Caco-2 (cell line): Measurements from ENCODE around the gene GRM5. TPM values are rescaled to one million over a fixed set of nuclear protein-coding genes. Genes with fewer than 3 reads are reported as not detected.
"Not testable (repeated sequence)": the region's sequence is repeated elsewhere in the genome, so short reads cannot be mapped to it uniquely, and the experiment has no call there.

ENCODE experiments used
- BruUV-seq: library from RNA; stranded (reverse); fragments of 400-500 nt; replicated peaks from 2 replicates; lab custom pipeline; 2021; lab: Mats Ljungman, UMichigan
- CTCF ChIA-PET: fragments of 300-600 bp; sonication (Branson Sonifier 250); formaldehyde crosslinking; loops from one replicate; lab custom pipeline; 2022; ENCODE audit warnings: antibody characterized with exemption; lab: Charles Lee
- POLR2A ChIA-PET: fragments of 300-600 bp; sonication (Branson Sonifier 250); formaldehyde crosslinking; loops from one replicate; lab custom pipeline; 2022; ENCODE audit warnings: antibody characterized with exemption; lab: Charles Lee
- DNase-seq, 2 experiments: peaks; one replicate each; pipeline versions ENCODE4 v3.0.0 to v3.0.0-alpha.2; 2020 to 2022
- H3K27me3 ChIP-seq: replicated peaks from 2 replicates; pipeline ENCODE4 v1.6.0; 2011; ENCODE audit warnings: low read length; ENCODE audit not compliant: control insufficient read depth, insufficient read depth
- H3K36me3 ChIP-seq: 2 replicates; pipeline ENCODE4 v1.5.1; 2011; ENCODE audit warnings: low read length; ENCODE audit not compliant: control insufficient read depth, insufficient read depth
- H3K4me1 ChIP-seq: fragments of 250-450 bp; sonication (Bioruptor Pico); 2 replicates; pipeline ENCODE4 v1.5.1; 2020; ENCODE audit warnings: mild to moderate bottlenecking
- H3K4me3 ChIP-seq: 2 replicates; pipeline ENCODE4 v1.5.1; 2011; ENCODE audit warnings: low read depth, mild to moderate bottlenecking, control low read depth, low read length
- H3K9me3 ChIP-seq: fragments of 250-450 bp; sonication (Bioruptor Pico); 2 replicates; pipeline ENCODE4 v1.5.1; 2020; ENCODE audit warnings: mild to moderate bottlenecking, moderate library complexity
- H3K27ac Mint-ChIP-seq: one replicate; pipeline ENCODE4 v1.8.0; 2022; ENCODE audit warnings: mixed read lengths; ENCODE audit not compliant: unreplicated experiment
- H3K27me3 Mint-ChIP-seq: one replicate; pipeline ENCODE4 v1.8.0; 2022; ENCODE audit warnings: mixed read lengths; ENCODE audit not compliant: insufficient read depth, unreplicated experiment
- H3K36me3 Mint-ChIP-seq: one replicate; pipeline ENCODE4 v1.8.0; 2022; ENCODE audit warnings: mild to moderate bottlenecking, mixed read lengths; ENCODE audit not compliant: insufficient read depth, unreplicated experiment
- H3K4me1 Mint-ChIP-seq: one replicate; pipeline ENCODE4 v1.8.0; 2022; ENCODE audit warnings: low read depth, mixed read lengths; ENCODE audit not compliant: unreplicated experiment
- H3K4me3 Mint-ChIP-seq: one replicate; pipeline ENCODE4 v1.8.0; 2022; ENCODE audit warnings: mild to moderate bottlenecking, moderate library complexity, mixed read lengths; ENCODE audit not compliant: unreplicated experiment
- H3K9me3 Mint-ChIP-seq: one replicate; pipeline ENCODE4 v1.8.0; 2022; ENCODE audit warnings: mixed read lengths; ENCODE audit not compliant: unreplicated experiment
- intact Hi-C: fragments of 100-400 bp; cut with micrococcal nuclease; formaldehyde crosslinking; loops from one replicate; pipeline ENCODE4 v1.10.0; 2022; ENCODE audit not compliant: unreplicated experiment
- total RNA-seq: library from RNA; stranded (reverse); gene quantifications from 2 replicates; pipeline ENCODE4 v1.2.3, GENCODE V29; 2022
- TF ChIP-seq, protein P1 (sequence below), 2 experiments: fragments of 200-600 bp in 1 of 2; IDR thresholded peaks; 1 replicate in 1 of 2; 2 replicates in 1 of 2; pipeline versions ENCODE4 v1.5.1 to v1.8.0; 2011 to 2022; ENCODE audit warnings: antibody characterized with exemption in 1 of 2, control low read depth in 1 of 2, inconsistent platforms in 1 of 2, low read depth in 1 of 2, low read length in 1 of 2, mild to moderate bottlenecking in 1 of 2, moderate library complexity in 1 of 2; ENCODE audit not compliant: insufficient read depth in 1 of 2, severe bottlenecking in 1 of 2, unreplicated experiment in 1 of 2

The GRM5 gene
- total RNA-seq, 1 experiment from 2014 or later, result not detected

DNA sequence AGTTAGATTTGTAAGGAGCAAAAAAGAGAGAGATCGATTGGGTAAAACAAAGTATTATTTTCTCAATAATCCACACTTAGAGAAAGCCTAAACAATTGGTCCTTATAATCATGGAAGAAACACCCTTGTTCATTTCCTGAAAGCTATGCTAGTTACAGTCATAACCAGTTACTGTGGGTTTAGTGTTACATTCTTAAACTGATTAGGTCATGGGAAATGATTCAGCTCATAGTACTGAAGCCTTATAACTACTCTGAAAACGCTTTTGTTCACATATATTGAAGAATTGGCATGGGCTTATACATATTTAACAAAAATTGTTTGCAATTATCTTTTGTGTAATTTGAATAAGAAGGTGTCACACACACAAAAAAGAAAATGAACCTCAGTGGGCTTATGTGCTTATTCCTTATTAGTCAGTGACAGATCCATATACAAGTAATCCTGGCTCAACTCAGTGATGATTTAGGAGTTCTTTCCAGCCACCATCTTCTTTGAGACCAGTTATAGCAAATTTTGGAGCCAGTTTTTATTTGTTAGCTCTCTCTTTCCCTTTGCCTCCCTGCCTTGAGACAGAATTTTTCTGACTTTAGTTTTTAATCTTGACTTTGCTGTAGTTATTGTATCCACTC is 529.8 kb downstream of the GRM5 start:
- BruUV-seq, result no TSS peak
- Mint-ChIP-seq H3K4me3 (no peak overlapping the region), H3K27ac (no peak overlapping the region), H3K27me3 (peaks cover 3% of the 10 kb centered on the region), H3K4me1 (no peaks in the 10 kb centered on the region), H3K36me3 (no peaks in the 10 kb centered on the region), H3K9me3 (no peaks in the 10 kb centered on the region)
- CTCF ChIA-PET, result interaction anchor here (1.0 kb wide), 1 partner anchor 10 kb away, joined by 3 read pairs; no protein-coding TSS in a partner anchor
- intact Hi-C loops, result no loop called here
- Histone ChIP-seq H3K4me1 (no peaks in the 10 kb centered on the region), H3K27me3 (no peaks in the 10 kb centered on the region), H3K9me3 (no peaks in the 10 kb centered on the region), H3K36me3 (no peaks in the 10 kb centered on the region), H3K4me3 (no peak overlapping the region)
- TF ChIP-seq, protein P1, sequence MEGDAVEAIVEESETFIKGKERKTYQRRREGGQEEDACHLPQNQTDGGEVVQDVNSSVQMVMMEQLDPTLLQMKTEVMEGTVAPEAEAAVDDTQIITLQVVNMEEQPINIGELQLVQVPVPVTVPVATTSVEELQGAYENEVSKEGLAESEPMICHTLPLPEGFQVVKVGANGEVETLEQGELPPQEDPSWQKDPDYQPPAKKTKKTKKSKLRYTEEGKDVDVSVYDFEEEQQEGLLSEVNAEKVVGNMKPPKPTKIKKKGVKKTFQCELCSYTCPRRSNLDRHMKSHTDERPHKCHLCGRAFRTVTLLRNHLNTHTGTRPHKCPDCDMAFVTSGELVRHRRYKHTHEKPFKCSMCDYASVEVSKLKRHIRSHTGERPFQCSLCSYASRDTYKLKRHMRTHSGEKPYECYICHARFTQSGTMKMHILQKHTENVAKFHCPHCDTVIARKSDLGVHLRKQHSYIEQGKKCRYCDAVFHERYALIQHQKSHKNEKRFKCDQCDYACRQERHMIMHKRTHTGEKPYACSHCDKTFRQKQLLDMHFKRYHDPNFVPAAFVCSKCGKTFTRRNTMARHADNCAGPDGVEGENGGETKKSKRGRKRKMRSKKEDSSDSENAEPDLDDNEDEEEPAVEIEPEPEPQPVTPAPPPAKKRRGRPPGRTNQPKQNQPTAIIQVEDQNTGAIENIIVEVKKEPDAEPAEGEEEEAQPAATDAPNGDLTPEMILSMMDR (IDR thresholded peaks at IDR 0.05; ENCODE audit: insufficient read depth in 1 of 2, low read depth in 1 of 2, low read length in 1 of 2, severe bottlenecking in 1 of 2, unreplicated experiment in 1 of 2), result no peak
- POLR2A ChIA-PET, result no interaction called here
- no peak for DNase-seq

GRCh38 chr11:88535266-88535665 is 530.5 kb downstream of the GRM5 start:
- Mint-ChIP-seq H3K4me3 (no peak overlapping the region), H3K27ac (no peak overlapping the region), H3K9me3 (no peaks in the 10 kb centered on the region), H3K4me1 (no peaks in the 10 kb centered on the region), H3K36me3 (no peaks in the 10 kb centered on the region), H3K27me3 (peaks cover 3% of the 10 kb centered on the region)
- no peaks in the 10 kb centered on the region for H3K9me3 ChIP-seq
- no peaks in the 10 kb centered on the region for H3K27me3 ChIP-seq
- POLR2A ChIA-PET, result no interaction called here
- H3K4me1 ChIP-seq, result no peaks in the 10 kb centered on the region
- H3K36me3 ChIP-seq, result no peaks in the 10 kb centered on the region
- BruUV-seq, result no TSS peak
- CTCF ChIA-PET, result interaction anchor here (1.0 kb wide), 1 partner anchor 11 kb away, joined by 3 read pairs; no protein-coding TSS in a partner anchor
- no peak overlapping the region for H3K4me3 ChIP-seq
- DNase-seq, result no peak
- intact Hi-C loops, result no loop called here
- TF ChIP-seq, protein P1 (IDR thresholded peaks at IDR 0.05; ENCODE audit: insufficient read depth in 1 of 2, low read depth in 1 of 2, low read length in 1 of 2, severe bottlenecking in 1 of 2, unreplicated experiment in 1 of 2), result no peak

DNA sequence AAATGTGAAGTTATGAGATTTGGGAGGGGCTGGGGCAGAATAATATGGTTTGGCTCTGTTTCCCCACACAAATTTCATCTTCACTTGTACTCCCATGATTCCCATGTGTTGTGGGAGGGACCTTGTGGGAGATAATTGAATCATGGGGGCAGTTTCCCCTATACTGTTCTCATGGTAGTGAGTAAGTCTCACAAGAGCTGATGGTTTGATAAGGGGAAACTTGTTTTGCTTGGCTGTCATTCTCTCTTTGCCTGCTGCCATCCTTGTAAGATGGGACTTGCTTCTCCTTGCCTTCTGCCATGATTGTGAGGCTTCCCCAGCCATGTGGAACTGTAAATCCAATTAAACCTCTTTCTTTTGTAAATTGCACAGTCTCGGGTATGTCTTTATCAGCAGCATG is 531.1 kb downstream of the GRM5 start:
- POLR2A ChIA-PET, H3K36me3 Mint-ChIP-seq, CTCF ChIA-PET, H3K36me3 ChIP-seq, BruUV-seq, H3K4me3 ChIP-seq, H3K27me3 Mint-ChIP-seq, intact Hi-C loops, H3K27ac Mint-ChIP-seq, H3K27me3 ChIP-seq, DNase-seq, H3K4me1 ChIP-seq, H3K4me1 Mint-ChIP-seq, H3K4me3 Mint-ChIP-seq, H3K9me3 ChIP-seq, H3K9me3 Mint-ChIP-seq: not testable (repeated sequence)
